CD8-positive, alpha-beta memory T cell (primary cell): ENCODE data around the gene TIMM22. TPM values are rescaled to one million over a fixed set of nuclear protein-coding genes. Genes with fewer than 3 reads are reported as not detected.

ENCODE experiments used
- CTCF ChIA-PET: fragments of 350-600 bp; sonication (Branson Sonifier 250); formaldehyde crosslinking; loops from one replicate; lab custom pipeline; 2021; ENCODE audit warnings: antibody characterized with exemption; lab: Charles Lee
- POLR2A ChIA-PET: fragments of 350-600 bp; sonication (Branson Sonifier 250); formaldehyde crosslinking; loops from one replicate; lab custom pipeline; 2021; ENCODE audit warnings: antibody characterized with exemption; lab: Charles Lee
- DNase-seq, 5 donors: peaks; one replicate each; pipeline versions ENCODE4 v3.0.0 to v3.0.0-alpha.2; 2020 to 2022; ENCODE audit warnings: mixed read lengths in 1 of 5
- H3K27ac ChIP-seq: one replicate; pipeline ENCODE4 v1.7.0; 2013; ENCODE audit warnings: low read depth, mild to moderate bottlenecking, low read length, moderate library complexity
- H3K27me3 ChIP-seq: 2 replicates; pipeline ENCODE4 v1.7.0; 2013; ENCODE audit warnings: low read length, mild to moderate bottlenecking; ENCODE audit not compliant: insufficient read depth, poor library complexity, severe bottlenecking
- H3K36me3 ChIP-seq: 2 replicates; pipeline ENCODE4 v1.7.0; 2013; ENCODE audit warnings: mild to moderate bottlenecking, low read length, moderate library complexity; ENCODE audit not compliant: insufficient read depth
- H3K4me1 ChIP-seq: 2 replicates; pipeline ENCODE4 v1.7.0; 2013; ENCODE audit warnings: mild to moderate bottlenecking, low read length, moderate library complexity; ENCODE audit not compliant: insufficient read depth
- H3K4me3 ChIP-seq: 2 replicates; pipeline ENCODE4 v1.7.0; 2013; ENCODE audit warnings: mild to moderate bottlenecking, low read length
- H3K9me3 ChIP-seq: 2 replicates; pipeline ENCODE4 v1.7.0; 2013; ENCODE audit warnings: mild to moderate bottlenecking, low read length
- H3K27ac Mint-ChIP-seq, 8 donors: one replicate each; pipeline ENCODE4 v1.8.0; 2020 to 2021; ENCODE audit warnings: mixed read lengths in 8 of 8, mild to moderate bottlenecking in 6 of 8, inconsistent platforms in 3 of 8, moderate library complexity in 3 of 8
- H3K27me3 Mint-ChIP-seq, 2 donors: one replicate each; pipeline ENCODE4 v1.8.0; 2020 to 2021; ENCODE audit warnings: mixed read lengths in 2 of 2, mild to moderate bottlenecking in 1 of 2, moderate library complexity in 1 of 2
- H3K36me3 Mint-ChIP-seq, 3 donors: one replicate each; pipeline ENCODE4 v1.8.0; 2020 to 2021; ENCODE audit warnings: mixed read lengths in 3 of 3, inconsistent platforms in 1 of 3, mild to moderate bottlenecking in 1 of 3
- H3K4me1 Mint-ChIP-seq, 3 donors: one replicate each; pipeline ENCODE4 v1.8.0; 2020 to 2021; ENCODE audit warnings: mixed read lengths in 3 of 3, inconsistent platforms in 1 of 3, mild to moderate bottlenecking in 1 of 3
- H3K4me3 Mint-ChIP-seq, 7 donors: one replicate each; pipeline ENCODE4 v1.8.0; 2020 to 2021; ENCODE audit warnings: mixed read lengths in 7 of 7, mild to moderate bottlenecking in 6 of 7, moderate library complexity in 4 of 7, inconsistent platforms in 2 of 7
- H3K9me3 Mint-ChIP-seq, 5 donors: one replicate each; pipeline ENCODE4 v1.8.0; 2020 to 2022; ENCODE audit warnings: mixed read lengths in 5 of 5, mild to moderate bottlenecking in 3 of 5, moderate library complexity in 2 of 5, inconsistent platforms in 1 of 5
- polyA plus RNA-seq: library from polyadenylated mRNA; unstranded; fragments of 300-500 nt; fragmentation: Illumina TruSeq; gene quantifications from one replicate; pipeline ENCODE4 v1.2.3, GENCODE V29; 2021
- total RNA-seq, 2 experiments: library from RNA; stranded (reverse); gene quantifications; one replicate each; pipeline ENCODE4 v1.2.3, GENCODE V29; 2021

TIMM22 gene
- total and polyA plus RNA-seq, 3 experiments from 2014 or later = 19.9 to 29.2 (median 21.5) TPM

- CTCF ChIA-PET = interaction anchor here (1.3 to 2.9 kb wide), 3 partner anchors 20 to 121 kb away, joined by 3 to 10 read pairs (median 6); no protein-coding TSS in a partner anchor
These were observed 3.9 kb downstream of the TIMM22 start for GRCh38 chr17:1000597-1001461.

DNA sequence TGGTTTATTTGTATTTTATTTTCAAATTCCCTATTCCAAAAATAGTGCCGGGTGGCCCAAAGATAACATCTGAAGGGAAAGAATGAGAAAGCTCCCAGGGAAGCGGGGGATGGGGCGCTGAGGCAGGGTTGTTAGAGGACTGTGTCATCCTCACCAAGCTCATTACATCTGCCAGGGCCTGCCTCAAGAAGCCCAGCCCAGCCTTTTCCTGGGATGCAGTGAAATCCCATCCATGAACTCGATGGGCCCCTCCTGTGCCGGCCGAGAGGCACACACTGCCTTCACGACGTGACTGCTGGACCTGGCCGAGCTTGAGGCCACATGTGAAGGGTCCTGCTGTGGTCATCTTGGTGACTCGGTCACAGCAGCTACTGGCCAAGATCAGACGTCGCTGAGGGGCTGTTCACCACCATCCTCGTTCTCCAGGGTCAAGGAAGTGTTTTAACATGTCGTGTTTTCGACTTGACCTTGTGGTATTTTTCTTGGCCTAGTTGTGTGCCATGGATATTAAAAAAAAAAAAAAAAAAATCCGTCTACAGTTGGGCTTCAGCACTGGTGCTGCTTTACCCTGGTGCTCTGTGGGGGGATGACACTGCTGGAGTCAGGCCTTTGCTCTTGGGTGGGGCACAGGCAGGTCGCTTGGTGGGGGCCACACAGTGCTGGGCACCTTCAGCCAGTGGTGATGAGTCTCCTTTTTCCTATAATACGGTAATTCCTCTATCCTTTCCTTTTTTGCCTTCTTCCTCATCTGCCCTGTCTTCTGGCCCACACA is 4.9 kb downstream of the TIMM22 start:
- no peaks in the 10 kb centered on the region for H3K27me3 ChIP-seq
- H3K9me3 Mint-ChIP-seq = no peaks in the 10 kb centered on the region
- DNase-seq = no peak
- peak overlapping the region in 1 of 8 donors; percentile 76 for H3K27ac Mint-ChIP-seq
- H3K4me1 ChIP-seq = peaks cover 11% of the 10 kb centered on the region
- ChIA-PET CTCF (interaction anchor here (1.3 to 1.6 kb wide), 2 partner anchors 21 to 122 kb away, joined by 3 to 6 read pairs; no protein-coding TSS in a partner anchor), POLR2A (no interaction called here)
- peaks cover 0 to 70% (median 4%) of the 10 kb centered on the region in 3 donors for H3K36me3 Mint-ChIP-seq
- no peaks in the 10 kb centered on the region for H3K27me3 Mint-ChIP-seq
- no peaks in the 10 kb centered on the region for H3K9me3 ChIP-seq
- no peak overlapping the region for H3K27ac ChIP-seq
- H3K4me1 Mint-ChIP-seq = peaks cover 19 to 28% (median 27%) of the 10 kb centered on the region in 3 donors
- H3K4me3 Mint-ChIP-seq = no peak overlapping the region
- H3K4me3 ChIP-seq = no peak overlapping the region
- H3K36me3 ChIP-seq = peaks cover 27% of the 10 kb centered on the region

More at GRCh38 chr17:1000597-1001461, 3.9 kb downstream of the TIMM22 start:
- Mint-ChIP-seq H3K9me3 (no peaks in the 10 kb centered on the region), H3K27ac (peak overlapping the region in 3 of 8 donors; percentile 27 to 89 (median 39)), H3K27me3 (no peaks in the 10 kb centered on the region), H3K4me1 (peaks cover 21 to 33% (median 29%) of the 10 kb centered on the region in 3 donors), H3K4me3 (peak overlapping the region in 1 of 7 donors; percentile 50), H3K36me3 (peaks cover 0 to 67% (median 4%) of the 10 kb centered on the region in 3 donors)
- Histone ChIP-seq H3K9me3 (no peaks in the 10 kb centered on the region), H3K27ac (no peak overlapping the region), H3K4me1 (peaks cover 11% of the 10 kb centered on the region), H3K4me3 (no peak overlapping the region), H3K36me3 (peaks cover 27% of the 10 kb centered on the region), H3K27me3 (no peaks in the 10 kb centered on the region)
- no peak for DNase-seq
- POLR2A ChIA-PET = no interaction called here

- Mint-ChIP-seq H3K4me3 (no peak overlapping the region), H3K36me3 (peaks cover 0 to 70% (median 4%) of the 10 kb centered on the region in 3 donors), H3K27me3 (no peaks in the 10 kb centered on the region), H3K9me3 (no peaks in the 10 kb centered on the region), H3K4me1 (peaks cover 16 to 24% (median 24%) of the 10 kb centered on the region in 3 donors), H3K27ac (peak overlapping the region in 1 of 8 donors; percentile 76)
- POLR2A ChIA-PET = no interaction called here
- CTCF ChIA-PET = interaction anchor here (1.1 kb wide), 1 partner anchor 21 kb away, joined by 4 read pairs; no protein-coding TSS in a partner anchor
- Histone ChIP-seq H3K9me3 (no peaks in the 10 kb centered on the region), H3K4me1 (peaks cover 10% of the 10 kb centered on the region), H3K27ac (no peak overlapping the region), H3K4me3 (no peak overlapping the region), H3K36me3 (peaks cover 27% of the 10 kb centered on the region), H3K27me3 (no peaks in the 10 kb centered on the region)
- no peak for DNase-seq
These were observed 5.5 kb downstream of the TIMM22 start for GRCh38 chr17:1002412-1002753.

DNA sequence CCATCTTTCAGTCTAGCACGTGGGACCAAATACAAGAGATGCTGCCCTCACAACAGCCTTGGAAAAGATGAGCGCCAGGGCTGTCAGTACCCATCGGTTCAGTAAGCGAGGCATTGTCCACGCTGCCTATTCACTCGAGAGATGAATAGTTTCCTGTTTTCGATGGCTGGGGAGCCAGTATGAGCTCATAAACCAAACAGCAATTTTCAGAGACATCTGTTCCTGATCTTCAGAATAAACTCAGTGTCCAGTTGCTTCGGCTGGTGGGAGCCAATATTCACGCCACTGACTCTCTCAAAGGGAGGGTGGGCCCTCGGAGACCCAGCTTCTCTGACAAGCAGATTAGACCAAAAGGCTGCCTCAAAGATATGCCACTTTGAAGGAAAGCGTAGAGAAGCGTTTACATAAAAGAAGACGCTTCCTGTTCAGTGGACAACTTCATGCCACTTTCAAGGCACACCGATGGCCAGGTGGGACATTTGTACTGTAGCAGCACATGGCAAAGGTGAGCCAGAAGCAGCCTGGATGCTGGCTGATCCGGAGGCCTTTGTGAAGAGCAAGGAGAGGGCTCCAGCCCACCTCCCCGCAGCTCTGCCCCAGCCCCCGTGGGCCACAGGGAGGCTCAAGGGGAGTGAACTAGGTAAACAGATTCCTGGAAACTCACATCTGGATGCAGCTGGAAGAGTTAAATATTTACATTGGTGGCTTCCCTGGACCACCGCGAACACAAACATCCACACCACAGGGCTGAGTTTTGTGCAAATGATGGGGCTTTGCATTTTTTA is 6.0 kb downstream of the TIMM22 start:
- Mint-ChIP-seq H3K9me3 (no peaks in the 10 kb centered on the region), H3K36me3 (peaks cover 0 to 72% (median 4%) of the 10 kb centered on the region in 3 donors), H3K4me3 (no peak overlapping the region), H3K4me1 (peaks cover 13 to 19% (median 19%) of the 10 kb centered on the region in 3 donors), H3K27ac (peak overlapping the region in 2 of 8 donors; percentile 17 to 30), H3K27me3 (no peaks in the 10 kb centered on the region)
- CTCF ChIA-PET = interaction anchor here (1.1 kb wide), 1 partner anchor 22 kb away, joined by 4 read pairs; no protein-coding TSS in a partner anchor
- POLR2A ChIA-PET = no interaction called here
- no peak overlapping the region for H3K27ac ChIP-seq
- H3K4me1 ChIP-seq = peaks cover 4% of the 10 kb centered on the region
- peaks cover 27% of the 10 kb centered on the region for H3K36me3 ChIP-seq
- H3K9me3 ChIP-seq = no peaks in the 10 kb centered on the region
- no peaks in the 10 kb centered on the region for H3K27me3 ChIP-seq
- DNase-seq = no peak
- no peak overlapping the region for H3K4me3 ChIP-seq

GRCh38 chr17:1003633-1003971 is 6.7 kb downstream of the TIMM22 start:
- Histone ChIP-seq H3K4me1 (no peaks in the 10 kb centered on the region), H3K36me3 (peaks cover 27% of the 10 kb centered on the region)
- H3K27ac Mint-ChIP-seq = peak overlapping the region in 1 of 8 donors; percentile 30

DNA sequence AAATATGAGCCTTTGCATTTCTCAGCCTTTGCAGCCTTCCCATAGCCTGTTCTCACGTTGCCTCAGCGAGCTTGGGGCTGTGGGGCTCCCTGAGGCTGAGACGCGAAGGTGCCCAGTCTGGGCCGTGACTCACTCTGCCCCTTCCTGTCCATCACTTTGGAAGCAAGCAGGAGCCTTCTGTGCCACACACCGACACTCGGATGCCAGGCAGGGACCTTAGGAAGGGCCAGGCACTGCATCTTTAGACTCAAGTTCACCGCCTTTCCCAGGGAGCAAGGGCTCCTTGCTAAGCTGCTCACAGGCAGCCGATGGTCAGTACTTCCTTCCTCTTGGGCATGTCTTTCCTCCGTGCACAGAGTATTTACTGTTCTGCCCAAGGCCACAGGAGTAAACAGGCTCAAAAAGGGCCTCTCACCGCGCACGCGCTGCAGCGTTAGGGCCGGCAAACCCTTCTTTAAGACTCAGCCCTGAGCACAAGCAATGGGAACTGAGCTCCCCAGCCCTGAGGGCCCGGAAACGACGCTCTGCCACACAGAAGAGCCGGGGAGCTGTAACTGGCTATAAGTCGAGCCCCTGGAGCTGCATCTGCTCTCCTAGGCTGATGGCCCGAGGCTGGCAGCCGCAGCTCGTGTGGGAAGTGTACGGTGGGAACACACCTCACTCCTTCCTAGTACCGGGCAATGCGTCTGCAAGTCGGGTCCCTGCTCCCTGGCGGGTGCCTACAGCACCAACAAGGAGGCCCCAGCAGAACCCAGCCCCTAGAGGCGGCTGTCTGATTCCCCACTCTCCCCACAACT is 7.2 kb downstream of the TIMM22 start:
- Histone ChIP-seq H3K27ac (no peak overlapping the region), H3K4me3 (no peak overlapping the region), H3K27me3 (no peaks in the 10 kb centered on the region), H3K4me1 (no peaks in the 10 kb centered on the region), H3K9me3 (no peaks in the 10 kb centered on the region), H3K36me3 (peaks cover 27% of the 10 kb centered on the region)
- Mint-ChIP-seq H3K27me3 (no peaks in the 10 kb centered on the region), H3K4me3 (no peak overlapping the region), H3K9me3 (no peaks in the 10 kb centered on the region), H3K4me1 (peaks cover 2 to 7% (median 7%) of the 10 kb centered on the region in 3 donors), H3K27ac (peak overlapping the region in 2 of 8 donors; percentile 23 to 29), H3K36me3 (peaks cover 0 to 81% (median 4%) of the 10 kb centered on the region in 3 donors)
- ChIA-PET POLR2A (no interaction called here), CTCF (no interaction called here)
- no peak for DNase-seq

More at GRCh38 chr17:1003633-1003971, 6.7 kb downstream of the TIMM22 start:
- POLR2A ChIA-PET = no interaction called here
- no peak overlapping the region for H3K4me3 ChIP-seq
- no peak for DNase-seq
- Mint-ChIP-seq H3K9me3 (no peaks in the 10 kb centered on the region), H3K4me3 (no peak overlapping the region), H3K27me3 (no peaks in the 10 kb centered on the region), H3K36me3 (peaks cover 0 to 79% (median 4%) of the 10 kb centered on the region in 3 donors), H3K4me1 (peaks cover 8 to 13% (median 13%) of the 10 kb centered on the region in 3 donors)
- CTCF ChIA-PET = no interaction called here
- H3K9me3 ChIP-seq = no peaks in the 10 kb centered on the region
- no peak overlapping the region for H3K27ac ChIP-seq
- H3K27me3 ChIP-seq = no peaks in the 10 kb centered on the region

GRCh38 chr17:1004769-1005295 is 7.9 kb downstream of the TIMM22 start:
- no peak overlapping the region for H3K27ac Mint-ChIP-seq
- H3K36me3 Mint-ChIP-seq = peaks cover 0 to 82% (median 3%) of the 10 kb centered on the region in 3 donors
- DNase-seq = no peak
- peaks cover 0 to 5% (median 3%) of the 10 kb centered on the region in 3 donors for H3K4me1 Mint-ChIP-seq
- Histone ChIP-seq H3K36me3 (peaks cover 23% of the 10 kb centered on the region), H3K27ac (no peak overlapping the region), H3K9me3 (no peaks in the 10 kb centered on the region), H3K4me3 (no peak overlapping the region), H3K27me3 (no peaks in the 10 kb centered on the region), H3K4me1 (no peaks in the 10 kb centered on the region)
- no peak overlapping the region for H3K4me3 Mint-ChIP-seq
- no peaks in the 10 kb centered on the region for H3K27me3 Mint-ChIP-seq
- CTCF ChIA-PET = no interaction called here
- no peaks in the 10 kb centered on the region for H3K9me3 Mint-ChIP-seq
- POLR2A ChIA-PET = no interaction called here
